ENCODE measurements around the gene TXNIP. TPM values are rescaled to one million over a fixed set of nuclear protein-coding genes. Genes with fewer than 3 reads are reported as not detected.

The TXNIP gene
- total RNA-seq, 2 experiments from 2014 or later = 190 to 195 TPM

DNA sequence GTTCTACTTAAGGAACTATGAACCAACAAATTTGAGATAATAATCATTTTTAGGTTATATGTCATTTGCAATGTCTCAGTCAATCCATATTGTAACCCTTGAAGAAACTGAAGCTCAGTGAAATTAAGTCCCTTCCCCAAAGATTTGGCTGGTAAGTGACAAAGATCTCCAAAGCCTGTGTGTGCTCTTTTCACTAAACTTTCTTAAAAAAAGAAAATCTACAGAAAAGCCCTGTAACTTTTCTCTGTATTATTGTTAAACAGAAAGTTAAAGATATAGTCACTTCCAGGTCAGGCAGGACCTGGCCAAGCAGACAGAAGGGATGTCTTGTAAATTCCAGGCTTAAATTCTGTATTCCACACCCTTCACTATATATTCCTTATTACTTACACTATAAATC, 40.0 kb downstream of the TXNIP start:
- POLR2A ChIA-PET = interaction anchor here (0.6 to 3.4 kb wide), 5 partner anchors 13 to 40 kb away, joined by 3 to 42 read pairs (median 4); partner anchors contain the start of genes PEX11B, RBM8A and TXNIP

DNA sequence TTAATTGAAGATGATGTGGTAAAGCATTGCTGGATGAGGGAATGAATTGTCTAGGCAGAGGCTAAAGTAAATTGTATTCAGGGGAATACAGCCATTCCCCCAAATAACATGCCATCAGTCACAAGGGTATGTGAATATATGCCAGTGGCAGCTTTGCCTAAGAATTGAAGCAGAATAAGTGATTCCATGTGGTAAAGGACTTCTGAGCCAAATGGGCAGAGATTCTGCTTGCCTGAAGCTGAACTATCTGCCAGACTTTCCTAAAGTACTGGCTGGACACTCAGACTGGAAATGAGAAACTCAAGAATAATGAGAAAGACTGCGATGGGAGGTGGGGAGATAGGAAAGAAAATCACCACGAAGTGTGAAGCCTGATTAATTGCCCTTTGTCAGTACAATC, 40.9 kb downstream of the TXNIP start:
- no peak for DNase-seq
- peaks cover 20% of the 10 kb centered on the region for H3K36me3 Mint-ChIP-seq (ENCODE audit: low read depth)
- no peaks in the 10 kb centered on the region for H3K27me3 Mint-ChIP-seq (ENCODE audit: low read depth)
- H3K27ac Mint-ChIP-seq = no peak overlapping the region
- peaks cover 62% of the 10 kb centered on the region for H3K4me1 Mint-ChIP-seq (ENCODE audit: low read depth)
- H3K4me3 Mint-ChIP-seq = peak overlapping the region; percentile 23
- no peak for ATAC-seq
- ChIA-PET CTCF (interaction anchor here (0.7 to 1.5 kb wide), 2 partner anchors 22 to 110 kb away, joined by 3 read pairs; no protein-coding TSS in a partner anchor), POLR2A (interaction anchor here (0.8 to 1.2 kb wide), 2 partner anchors 24 to 96 kb away, joined by 3 to 4 read pairs; no protein-coding TSS in a partner anchor)
- no peaks in the 10 kb centered on the region for H3K9me3 Mint-ChIP-seq (ENCODE audit: insufficient read depth)

More for the DNA sequence above, 40.0 kb downstream of the TXNIP start:
- CTCF ChIA-PET = interaction anchor here (1.0 to 7.3 kb wide), 5 partner anchors 13 to 111 kb away, joined by 3 to 46 read pairs (median 7); partner anchors contain the start of genes NUDT17 and RBM8A
- peaks cover 18% of the 10 kb centered on the region for H3K36me3 Mint-ChIP-seq (ENCODE audit: low read depth)
- no peaks in the 10 kb centered on the region for H3K9me3 Mint-ChIP-seq (ENCODE audit: insufficient read depth)
- no peak for DNase-seq
- H3K4me3 Mint-ChIP-seq = peak overlapping the region; percentile 85
- H3K27ac Mint-ChIP-seq = peak overlapping the region; percentile 84
- peaks cover 60% of the 10 kb centered on the region for H3K4me1 Mint-ChIP-seq (ENCODE audit: low read depth)
- H3K27me3 Mint-ChIP-seq (ENCODE audit: low read depth) = no peaks in the 10 kb centered on the region
- no peak for ATAC-seq

DNA sequence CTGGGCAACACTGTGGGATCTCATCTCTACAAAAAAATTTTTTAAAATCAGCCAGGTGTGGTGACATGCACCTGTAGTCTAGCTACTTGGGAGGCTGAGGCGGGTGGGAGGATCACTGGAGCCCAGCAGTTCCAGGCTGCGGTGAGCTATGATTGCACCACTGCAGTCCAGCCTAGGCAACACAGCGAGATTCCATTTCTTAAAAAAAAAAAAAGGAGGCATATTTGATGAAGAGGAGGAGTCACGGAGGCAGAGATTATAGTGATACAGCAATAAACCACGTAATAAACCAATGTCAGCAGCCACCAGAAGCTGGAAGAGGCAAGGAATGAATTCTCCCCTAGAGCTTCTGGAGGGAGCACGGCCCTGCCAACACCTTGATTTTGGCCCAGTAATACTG, 42.5 kb downstream of the TXNIP start:
- DNase-seq = no peak
- Mint-ChIP-seq H3K4me1 (ENCODE audit: low read depth) (peaks cover 54% of the 10 kb centered on the region), H3K27me3 (ENCODE audit: low read depth) (no peaks in the 10 kb centered on the region), H3K9me3 (ENCODE audit: insufficient read depth) (no peaks in the 10 kb centered on the region), H3K27ac (no peak overlapping the region), H3K4me3 (no peak overlapping the region), H3K36me3 (ENCODE audit: low read depth) (peaks cover 22% of the 10 kb centered on the region)
- CTCF ChIA-PET = interaction anchor here (1.5 kb wide), 1 partner anchor 62 kb away, joined by 4 read pairs; no protein-coding TSS in a partner anchor
- POLR2A ChIA-PET = no interaction called here
- no peak for ATAC-seq

DNA sequence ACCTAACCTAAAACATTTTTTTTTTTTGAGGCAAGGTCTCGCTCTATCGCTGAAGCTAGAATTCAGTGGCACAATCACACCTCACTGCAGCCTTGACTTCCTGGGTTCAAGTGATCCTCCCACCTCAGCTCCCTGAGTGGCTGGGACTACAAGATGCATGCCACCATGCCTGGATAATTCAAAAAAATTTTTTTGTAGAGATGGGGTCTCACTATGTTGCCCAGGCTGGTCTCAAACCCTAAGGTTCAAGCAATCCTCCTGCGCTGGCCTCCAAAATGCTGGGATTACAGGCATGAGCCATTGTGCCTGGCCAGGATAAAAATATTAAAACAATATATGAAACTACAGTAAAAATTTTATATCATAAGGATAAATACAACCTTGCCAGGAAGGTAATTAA, 43.5 kb downstream of the TXNIP start:
- H3K4me3 Mint-ChIP-seq = no peak overlapping the region
- CTCF ChIA-PET = interaction anchor here (1.5 kb wide), 1 partner anchor 61 kb away, joined by 4 read pairs; no protein-coding TSS in a partner anchor
- POLR2A ChIA-PET = no interaction called here
- no peaks in the 10 kb centered on the region for H3K9me3 Mint-ChIP-seq (ENCODE audit: insufficient read depth)
- H3K36me3 Mint-ChIP-seq (ENCODE audit: low read depth) = peaks cover 22% of the 10 kb centered on the region
- ATAC-seq = no peak
- H3K27me3 Mint-ChIP-seq (ENCODE audit: low read depth) = no peaks in the 10 kb centered on the region
- DNase-seq = no peak
- peaks cover 45% of the 10 kb centered on the region for H3K4me1 Mint-ChIP-seq (ENCODE audit: low read depth)
- H3K27ac Mint-ChIP-seq = no peak overlapping the region

DNA sequence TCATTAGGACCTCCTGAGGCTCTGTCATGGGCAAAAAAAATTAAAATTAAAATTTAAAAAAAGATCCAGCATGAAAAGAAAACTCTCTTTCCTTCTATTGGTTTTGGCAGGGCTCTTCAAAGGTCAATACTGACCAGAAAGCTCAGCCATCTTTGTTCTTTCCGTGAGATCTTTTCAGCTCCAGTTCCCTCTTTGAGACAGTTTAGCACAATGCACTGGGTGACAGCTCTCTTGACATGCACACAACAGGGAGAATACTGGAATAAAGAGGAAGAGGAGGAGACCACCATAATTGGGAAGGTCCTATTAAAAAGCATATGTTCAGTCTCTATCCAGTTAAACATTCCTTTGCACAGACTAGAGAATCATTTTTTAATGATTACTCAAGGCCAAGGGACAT, 44.9 kb downstream of the TXNIP start:
- DNase-seq (no peak), ATAC-seq (no peak)
- Mint-ChIP-seq H3K4me1 (ENCODE audit: low read depth) (peaks cover 42% of the 10 kb centered on the region), H3K27me3 (ENCODE audit: low read depth) (no peaks in the 10 kb centered on the region), H3K36me3 (ENCODE audit: low read depth) (peaks cover 29% of the 10 kb centered on the region), H3K4me3 (no peak overlapping the region), H3K27ac (no peak overlapping the region), H3K9me3 (ENCODE audit: insufficient read depth) (no peaks in the 10 kb centered on the region)
- ChIA-PET POLR2A (interaction anchor here (1.7 kb wide), 1 partner anchor 24 kb away, joined by 4 read pairs; the partner anchor contains the start of gene RBM8A), CTCF (no interaction called here)

DNA sequence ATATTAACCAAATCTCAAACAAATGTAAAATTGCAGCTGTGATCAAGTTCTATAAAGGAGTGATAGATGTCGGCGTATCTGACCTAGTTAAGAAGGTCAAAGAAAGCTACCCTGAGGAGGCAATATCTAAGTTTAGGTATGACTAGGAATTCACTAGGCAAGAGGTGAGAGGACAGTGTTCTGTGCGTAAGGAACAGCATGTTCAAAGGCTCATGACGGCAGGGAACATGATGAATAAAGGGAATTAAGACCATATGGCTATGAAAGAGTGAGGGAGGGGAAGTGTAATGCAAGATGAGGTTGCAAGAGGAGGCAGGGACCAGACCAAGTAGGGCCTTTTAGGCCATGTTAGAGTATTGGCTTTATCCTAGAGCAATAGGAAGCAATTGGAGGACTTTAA, 47.2 kb downstream of the TXNIP start:
- CTCF ChIA-PET = interaction anchor here (0.7 to 1.4 kb wide), 3 partner anchors 10 to 104 kb away, joined by 3 read pairs; partner anchors contain the start of gene NUDT17
- DNase-seq (no peak), ATAC-seq (no peak)
- Mint-ChIP-seq H3K27me3 (ENCODE audit: low read depth) (no peaks in the 10 kb centered on the region), H3K36me3 (ENCODE audit: low read depth) (peaks cover 35% of the 10 kb centered on the region), H3K4me1 (ENCODE audit: low read depth) (peaks cover 23% of the 10 kb centered on the region), H3K27ac (no peak overlapping the region), H3K9me3 (ENCODE audit: insufficient read depth) (no peaks in the 10 kb centered on the region), H3K4me3 (no peak overlapping the region)
- POLR2A ChIA-PET = interaction anchor here (0.8 kb wide), 1 partner anchor 21 kb away, joined by 3 read pairs; the partner anchor contains the start of gene RBM8A

DNA sequence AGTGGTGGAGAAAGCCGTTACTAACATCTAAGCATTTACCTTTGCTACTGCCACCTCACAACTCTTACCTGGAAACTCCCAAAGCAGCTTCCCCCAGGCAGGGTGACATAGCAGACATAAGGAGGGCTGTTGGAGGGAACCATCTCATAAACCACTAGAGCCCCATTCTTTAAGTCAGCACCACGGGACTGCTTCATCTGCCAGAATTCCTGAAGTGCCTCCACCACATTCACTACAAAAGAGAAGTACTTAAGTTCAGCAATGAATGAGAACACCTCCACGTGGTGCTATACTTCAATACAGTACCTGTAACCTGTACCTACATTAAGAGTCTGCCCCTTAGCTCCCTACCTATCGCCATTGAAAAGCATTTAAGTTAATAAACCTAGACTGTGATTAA, 48.8 kb downstream of the TXNIP start:
- DNase-seq (no peak), ATAC-seq (no peak)
- Mint-ChIP-seq H3K27me3 (ENCODE audit: low read depth) (no peaks in the 10 kb centered on the region), H3K27ac (no peak overlapping the region), H3K9me3 (ENCODE audit: insufficient read depth) (no peaks in the 10 kb centered on the region), H3K4me3 (no peak overlapping the region), H3K4me1 (ENCODE audit: low read depth) (peaks cover 21% of the 10 kb centered on the region), H3K36me3 (ENCODE audit: low read depth) (peaks cover 40% of the 10 kb centered on the region)
- ChIA-PET CTCF (interaction anchor here (1.0 kb wide), 1 partner anchor 102 kb away, joined by 3 read pairs; the partner anchor contains the start of gene NUDT17), POLR2A (no interaction called here)

DNA sequence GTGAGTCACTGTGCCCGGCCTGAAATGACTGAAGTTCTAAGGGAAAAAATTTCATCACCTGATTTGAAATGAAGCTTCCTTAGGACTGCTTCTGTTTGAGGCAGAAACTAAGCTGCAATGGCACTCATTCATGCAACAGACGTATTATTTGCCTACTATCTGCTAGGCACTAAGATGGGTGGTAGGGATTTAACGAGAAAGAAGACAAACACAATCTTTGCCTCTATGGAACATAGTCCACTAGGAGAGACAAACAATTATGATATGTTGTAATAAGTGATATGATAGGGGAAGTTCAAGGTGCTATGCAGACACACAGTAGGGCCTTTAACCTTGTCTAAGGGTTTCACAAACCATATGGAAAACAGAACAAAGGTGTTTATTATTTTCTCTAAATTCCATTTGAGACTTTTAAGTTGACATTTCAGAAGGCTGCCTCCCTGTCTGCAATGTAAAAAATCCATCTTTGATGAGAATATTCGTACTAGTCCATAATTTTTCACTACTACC, 49.8 kb downstream of the TXNIP start:
- H3K4me1 Mint-ChIP-seq (ENCODE audit: low read depth) = peaks cover 14% of the 10 kb centered on the region
- no peaks in the 10 kb centered on the region for H3K9me3 Mint-ChIP-seq (ENCODE audit: insufficient read depth)
- H3K27ac Mint-ChIP-seq = no peak overlapping the region
- ATAC-seq (no peak), DNase-seq (no peak)
- POLR2A ChIA-PET = no interaction called here
- CTCF ChIA-PET = no interaction called here
- H3K36me3 Mint-ChIP-seq (ENCODE audit: low read depth) = peaks cover 40% of the 10 kb centered on the region
- no peak overlapping the region for H3K4me3 Mint-ChIP-seq
- no peaks in the 10 kb centered on the region for H3K27me3 Mint-ChIP-seq (ENCODE audit: low read depth)

DNA sequence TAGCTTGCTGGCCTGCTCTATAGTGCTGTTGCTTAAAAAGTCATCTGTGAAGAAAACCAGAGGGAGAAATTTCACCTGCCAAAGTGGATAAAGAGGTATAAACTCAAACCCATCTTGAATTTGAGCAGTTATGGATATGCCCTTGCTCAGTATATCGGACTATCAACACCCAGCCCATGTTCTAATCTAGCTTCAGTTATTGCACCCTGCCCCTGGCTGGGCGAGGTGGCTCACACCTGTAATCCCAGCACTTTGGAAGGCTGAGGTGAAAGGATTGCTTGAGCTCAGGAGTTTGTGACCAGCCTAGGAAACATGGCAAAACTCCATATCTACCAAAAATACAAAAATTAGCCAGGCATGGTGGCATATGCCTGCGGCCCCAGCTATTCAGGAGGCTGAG, 51.8 kb downstream of the TXNIP start:
- CTCF ChIA-PET = interaction anchor here (1.4 to 1.7 kb wide), 2 partner anchors 9 to 13 kb away, joined by 3 to 7 read pairs; partner anchors contain the start of gene LIX1L
- DNase-seq = no peak
- peaks cover 44% of the 10 kb centered on the region for H3K36me3 Mint-ChIP-seq (ENCODE audit: low read depth)
- H3K27me3 Mint-ChIP-seq (ENCODE audit: low read depth) = no peaks in the 10 kb centered on the region
- H3K9me3 Mint-ChIP-seq (ENCODE audit: insufficient read depth) = no peaks in the 10 kb centered on the region
- POLR2A ChIA-PET = interaction anchor here (0.9 kb wide), 1 partner anchor 17 kb away, joined by 4 read pairs; the partner anchor contains the start of gene RBM8A
- no peak overlapping the region for H3K4me3 Mint-ChIP-seq
- H3K27ac Mint-ChIP-seq = no peak overlapping the region
- H3K4me1 Mint-ChIP-seq (ENCODE audit: low read depth) = no peaks in the 10 kb centered on the region
- no peak for ATAC-seq

DNA sequence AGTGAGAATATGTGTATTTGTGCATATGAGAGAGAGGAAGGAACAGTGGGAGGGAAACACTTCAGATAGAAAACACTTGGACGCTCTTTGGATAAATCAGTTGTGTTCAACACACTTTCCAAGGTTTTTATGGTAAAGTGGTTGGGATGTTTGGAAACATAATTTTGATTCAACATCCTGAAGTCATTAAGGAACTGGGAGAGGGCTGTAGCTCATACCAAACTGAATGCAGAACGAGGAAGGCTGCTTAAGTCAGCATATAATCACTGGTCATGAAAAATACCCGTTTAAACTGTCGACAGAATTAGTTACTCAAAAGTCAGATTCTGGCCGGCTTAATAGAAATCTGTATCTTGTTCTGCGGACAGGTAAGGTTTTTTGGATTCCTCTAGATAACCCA, 53.5 kb downstream of the TXNIP start:
- ChIA-PET CTCF (interaction anchor here (1.4 to 1.7 kb wide), 2 partner anchors 15 to 22 kb away, joined by 4 to 7 read pairs; partner anchors contain the start of genes ANKRD34A, LIX1L and POLR3GL), POLR2A (interaction anchor here (1.3 kb wide), 1 partner anchor 14 kb away, joined by 3 read pairs; no protein-coding TSS in a partner anchor)
- Mint-ChIP-seq H3K9me3 (ENCODE audit: insufficient read depth) (no peaks in the 10 kb centered on the region), H3K4me1 (ENCODE audit: low read depth) (no peaks in the 10 kb centered on the region), H3K27me3 (ENCODE audit: low read depth) (no peaks in the 10 kb centered on the region), H3K4me3 (no peak overlapping the region), H3K36me3 (ENCODE audit: low read depth) (peaks cover 44% of the 10 kb centered on the region), H3K27ac (no peak overlapping the region)
- DNase-seq = no peak
- no peak for ATAC-seq

All from activated CD8-positive, alpha-beta T cell treated with anti-CD3 and anti-CD28 coated beads, Interleukin-2, amount 10 ng/mL, durations not matched to agents 7 days and 5 days (primary cell).